Chondrocyte (in vitro differentiated cells): ENCODE data around the gene IRAK3. TPM values are rescaled to one million over a fixed set of nuclear protein-coding genes. Genes with fewer than 3 reads are reported as not detected.

Source experiments
- DNase-seq: peaks from one replicate; pipeline ENCODE4 v3.0.0; 2021; ENCODE audit warnings: mixed read lengths, low spot score
- H3K27ac Mint-ChIP-seq: one replicate; pipeline ENCODE4 v1.8.0; 2021; ENCODE audit warnings: mild to moderate bottlenecking, moderate library complexity, mixed read lengths; ENCODE audit not compliant: unreplicated experiment
- H3K27me3 Mint-ChIP-seq: 2 replicates; pipeline ENCODE4 v1.8.0; 2021; ENCODE audit warnings: low read depth, mixed read lengths
- H3K36me3 Mint-ChIP-seq: 2 replicates; pipeline ENCODE4 v1.8.0; 2021; ENCODE audit warnings: low read depth, mixed read lengths
- H3K4me1 Mint-ChIP-seq: 2 replicates; pipeline ENCODE4 v1.8.0; 2021; ENCODE audit warnings: low read depth, mild to moderate bottlenecking, mixed read lengths
- H3K4me3 Mint-ChIP-seq: one replicate; pipeline ENCODE4 v1.8.0; 2021; ENCODE audit warnings: mild to moderate bottlenecking, moderate library complexity, mixed read lengths; ENCODE audit not compliant: unreplicated experiment
- H3K9me3 Mint-ChIP-seq: 2 replicates; pipeline ENCODE4 v1.8.0; 2021; ENCODE audit warnings: low read depth, mixed read lengths
- total RNA-seq: library from RNA; stranded (reverse); gene quantifications from 3 replicates; pipeline ENCODE4 v1.2.1, GENCODE V29; 2021
- TF ChIP-seq, protein P1 (sequence below): fragments of 200-600 bp; sonication (generic); IDR thresholded peaks from 2 replicates; pipeline ENCODE4 v1.5.0; 2021; ENCODE audit warnings: antibody characterized with exemption, mild to moderate bottlenecking, moderate library complexity

IRAK3 gene
- total RNA-seq, 1 donor from 2014 or later, result 1.9 TPM

DNA sequence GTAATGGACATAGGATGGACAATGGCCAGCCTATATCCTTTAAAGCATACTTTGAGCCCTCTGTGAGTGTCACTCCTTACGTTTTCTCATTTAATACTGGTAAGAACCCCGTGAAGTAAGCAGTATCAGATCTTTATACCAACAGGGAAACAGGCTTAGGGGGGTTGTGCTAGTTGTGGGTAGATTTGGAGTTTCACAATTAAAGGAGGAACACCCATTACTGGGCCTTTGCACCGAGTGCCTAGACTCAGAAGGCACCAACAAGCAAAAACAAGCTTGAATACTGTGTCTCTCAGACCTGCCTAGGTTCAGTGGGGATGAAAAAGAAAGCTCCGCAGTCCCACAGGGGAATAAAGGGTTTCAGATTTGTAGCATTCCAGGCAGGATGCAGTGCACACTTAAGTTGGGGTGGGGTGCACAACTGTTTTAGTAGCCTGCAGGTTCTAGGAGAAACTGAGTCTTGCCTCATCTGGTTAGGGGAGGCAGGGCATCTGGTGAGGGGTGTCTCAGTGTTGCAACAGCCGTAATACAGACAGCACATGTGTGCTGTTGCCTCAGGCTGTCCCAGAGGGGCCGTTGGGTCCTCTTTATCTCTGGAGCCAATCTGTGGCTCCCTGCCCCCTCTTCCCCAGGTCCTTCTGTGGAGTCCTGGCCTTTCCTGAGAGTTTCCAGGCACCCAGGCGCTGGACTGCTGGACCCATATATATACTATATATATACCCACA is 51.2 kb downstream of the IRAK3 start:
- Mint-ChIP-seq H3K27me3 (peaks cover 3% of the 10 kb centered on the region), H3K9me3 (no peaks in the 10 kb centered on the region), H3K27ac (no peak overlapping the region), H3K36me3 (peaks cover under 1% of the 10 kb centered on the region), H3K4me3 (no peak overlapping the region), H3K4me1 (peaks cover 8% of the 10 kb centered on the region)
- no peak for DNase-seq
- TF ChIP-seq, protein P1, sequence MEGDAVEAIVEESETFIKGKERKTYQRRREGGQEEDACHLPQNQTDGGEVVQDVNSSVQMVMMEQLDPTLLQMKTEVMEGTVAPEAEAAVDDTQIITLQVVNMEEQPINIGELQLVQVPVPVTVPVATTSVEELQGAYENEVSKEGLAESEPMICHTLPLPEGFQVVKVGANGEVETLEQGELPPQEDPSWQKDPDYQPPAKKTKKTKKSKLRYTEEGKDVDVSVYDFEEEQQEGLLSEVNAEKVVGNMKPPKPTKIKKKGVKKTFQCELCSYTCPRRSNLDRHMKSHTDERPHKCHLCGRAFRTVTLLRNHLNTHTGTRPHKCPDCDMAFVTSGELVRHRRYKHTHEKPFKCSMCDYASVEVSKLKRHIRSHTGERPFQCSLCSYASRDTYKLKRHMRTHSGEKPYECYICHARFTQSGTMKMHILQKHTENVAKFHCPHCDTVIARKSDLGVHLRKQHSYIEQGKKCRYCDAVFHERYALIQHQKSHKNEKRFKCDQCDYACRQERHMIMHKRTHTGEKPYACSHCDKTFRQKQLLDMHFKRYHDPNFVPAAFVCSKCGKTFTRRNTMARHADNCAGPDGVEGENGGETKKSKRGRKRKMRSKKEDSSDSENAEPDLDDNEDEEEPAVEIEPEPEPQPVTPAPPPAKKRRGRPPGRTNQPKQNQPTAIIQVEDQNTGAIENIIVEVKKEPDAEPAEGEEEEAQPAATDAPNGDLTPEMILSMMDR, result no peak

DNA sequence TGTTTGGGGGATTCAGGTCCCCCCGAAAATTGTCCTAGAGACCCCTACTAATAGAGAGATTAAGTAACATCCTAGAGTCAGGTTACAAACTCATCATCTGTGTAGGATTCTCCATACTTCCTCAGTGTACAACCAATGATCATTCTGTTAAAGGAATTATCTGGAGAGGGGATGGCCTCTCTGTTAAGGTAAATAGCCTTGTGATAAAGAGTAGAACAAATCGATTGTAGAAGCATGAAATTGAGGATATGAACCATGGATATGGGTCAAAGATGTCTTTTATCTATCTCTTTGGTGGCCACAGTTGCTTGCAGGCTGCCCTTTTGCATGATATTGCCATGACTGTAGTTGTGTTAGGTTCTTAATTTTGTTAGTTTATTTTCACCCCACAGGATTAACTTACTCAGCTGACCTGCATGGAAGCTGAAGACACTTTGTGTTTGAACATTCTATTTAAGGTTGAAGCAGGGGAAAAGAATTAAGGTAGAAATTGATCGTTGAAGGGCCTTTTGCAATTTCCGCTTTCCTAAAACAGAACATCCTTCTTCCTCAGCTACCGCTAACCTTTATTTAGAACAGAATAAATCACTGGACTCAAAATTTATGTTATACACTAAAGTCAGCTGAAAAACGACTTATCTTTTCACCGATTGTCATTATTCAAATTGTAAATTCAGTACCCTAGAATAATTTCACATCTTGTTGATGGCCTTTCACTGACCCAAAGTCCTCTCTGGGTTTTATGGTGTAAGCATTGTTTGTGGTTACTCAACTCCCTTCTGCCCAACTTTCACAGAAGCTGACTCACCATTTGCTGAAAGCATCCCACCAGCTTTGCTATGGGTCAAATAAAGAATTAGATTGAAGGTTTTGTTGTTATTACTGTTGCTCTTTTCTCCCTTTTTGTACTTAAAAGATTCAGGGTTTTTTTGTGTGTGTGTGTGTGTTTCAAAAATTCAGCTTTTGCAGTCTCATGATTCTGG is 52.3 kb downstream of the IRAK3 start:
- Mint-ChIP-seq H3K27ac (no peak overlapping the region), H3K4me1 (peaks cover 5% of the 10 kb centered on the region), H3K9me3 (no peaks in the 10 kb centered on the region), H3K36me3 (peaks cover 1% of the 10 kb centered on the region), H3K4me3 (no peak overlapping the region), H3K27me3 (peaks cover 2% of the 10 kb centered on the region)
- DNase-seq, result no peak
- TF ChIP-seq, protein P1, result no peak

DNA sequence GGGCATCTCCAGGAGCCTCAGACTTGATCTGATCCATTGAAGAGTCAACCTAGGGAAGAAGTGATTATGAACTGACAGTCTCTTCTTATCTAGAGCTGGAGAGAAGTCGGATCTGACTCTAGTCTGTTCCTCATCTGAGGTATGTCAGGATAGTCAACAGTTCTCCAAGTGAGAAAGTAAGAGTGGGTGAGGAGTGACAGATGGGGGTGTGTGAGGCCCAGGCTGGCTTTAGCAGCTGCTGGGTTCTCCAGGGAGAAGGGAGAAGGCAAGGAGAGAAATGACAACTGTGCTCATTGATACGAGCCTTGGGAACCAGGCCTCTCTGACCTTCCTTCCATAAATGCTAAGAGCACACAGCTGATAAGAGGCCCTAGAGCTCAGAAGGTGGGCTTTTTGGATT is 53.3 kb downstream of the IRAK3 start:
- TF ChIP-seq, protein P1, result no peak
- H3K36me3 Mint-ChIP-seq, result peaks cover 1% of the 10 kb centered on the region
- H3K4me1 Mint-ChIP-seq, result peaks cover 5% of the 10 kb centered on the region
- H3K27ac Mint-ChIP-seq, result no peak overlapping the region
- H3K9me3 Mint-ChIP-seq, result no peaks in the 10 kb centered on the region
- no peak overlapping the region for H3K4me3 Mint-ChIP-seq
- DNase-seq, result no peak
- H3K27me3 Mint-ChIP-seq, result peaks cover 2% of the 10 kb centered on the region

DNA sequence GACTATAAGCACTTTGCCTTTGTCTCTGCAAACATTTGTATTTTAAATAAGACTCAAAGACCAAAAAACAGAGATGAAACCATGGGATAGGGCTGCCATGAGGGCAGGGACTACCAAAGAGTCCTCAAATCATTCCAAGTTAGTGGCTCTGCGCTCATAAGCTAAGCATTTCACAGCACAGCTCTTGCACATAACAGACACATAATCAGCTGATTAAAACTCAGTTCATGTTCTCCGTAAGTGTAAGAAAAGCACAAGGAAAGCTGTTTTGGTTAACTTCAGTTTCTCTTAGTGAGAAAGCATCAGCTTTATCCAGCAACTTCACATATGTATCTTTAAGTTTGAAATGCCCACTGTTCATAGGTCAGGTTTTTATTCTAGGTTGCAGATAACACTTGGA is 54.9 kb downstream of the IRAK3 start:
- no peak overlapping the region for H3K27ac Mint-ChIP-seq
- DNase-seq, result no peak
- TF ChIP-seq, protein P1, result no peak
- H3K36me3 Mint-ChIP-seq, result peaks cover 1% of the 10 kb centered on the region
- H3K9me3 Mint-ChIP-seq, result no peaks in the 10 kb centered on the region
- no peak overlapping the region for H3K4me3 Mint-ChIP-seq
- peaks cover 5% of the 10 kb centered on the region for H3K4me1 Mint-ChIP-seq
- no peaks in the 10 kb centered on the region for H3K27me3 Mint-ChIP-seq

DNA sequence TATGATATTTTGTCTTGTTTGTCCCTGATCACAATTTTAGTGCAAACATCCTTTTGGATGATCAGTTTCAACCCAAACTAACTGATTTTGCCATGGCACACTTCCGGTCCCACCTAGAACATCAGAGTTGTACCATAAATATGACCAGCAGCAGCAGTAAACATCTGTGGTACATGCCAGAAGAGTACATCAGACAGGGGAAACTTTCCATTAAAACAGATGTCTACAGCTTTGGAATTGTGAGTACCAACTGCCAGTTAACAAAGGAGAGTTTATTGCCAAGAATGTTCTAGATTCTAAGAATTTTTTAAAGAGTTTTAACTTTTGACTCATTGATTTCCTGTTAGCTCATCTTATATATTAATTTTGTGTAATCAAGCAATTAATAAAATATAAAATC is 55.4 kb downstream of the IRAK3 start:
- Mint-ChIP-seq H3K4me3 (no peak overlapping the region), H3K4me1 (peaks cover 5% of the 10 kb centered on the region), H3K27ac (no peak overlapping the region), H3K9me3 (no peaks in the 10 kb centered on the region), H3K27me3 (no peaks in the 10 kb centered on the region), H3K36me3 (peaks cover 1% of the 10 kb centered on the region)
- TF ChIP-seq, protein P1, result no peak
- no peak for DNase-seq
